GM21717 (cell line): ENCODE data around the gene CRYBG2.
"Not testable (repeated sequence)": the region's sequence is repeated elsewhere in the genome, so short reads cannot be mapped to it uniquely, and the experiment has no call there.

Experiments
- ATAC-seq: cut with Tn5 transposase; IDR thresholded peaks from one replicate; pipeline ENCODE4 v1.9.1; 2021; ENCODE audit warnings: mild to moderate bottlenecking, moderate library complexity; ENCODE audit not compliant: unreplicated experiment

The CRYBG2 gene, protein sequence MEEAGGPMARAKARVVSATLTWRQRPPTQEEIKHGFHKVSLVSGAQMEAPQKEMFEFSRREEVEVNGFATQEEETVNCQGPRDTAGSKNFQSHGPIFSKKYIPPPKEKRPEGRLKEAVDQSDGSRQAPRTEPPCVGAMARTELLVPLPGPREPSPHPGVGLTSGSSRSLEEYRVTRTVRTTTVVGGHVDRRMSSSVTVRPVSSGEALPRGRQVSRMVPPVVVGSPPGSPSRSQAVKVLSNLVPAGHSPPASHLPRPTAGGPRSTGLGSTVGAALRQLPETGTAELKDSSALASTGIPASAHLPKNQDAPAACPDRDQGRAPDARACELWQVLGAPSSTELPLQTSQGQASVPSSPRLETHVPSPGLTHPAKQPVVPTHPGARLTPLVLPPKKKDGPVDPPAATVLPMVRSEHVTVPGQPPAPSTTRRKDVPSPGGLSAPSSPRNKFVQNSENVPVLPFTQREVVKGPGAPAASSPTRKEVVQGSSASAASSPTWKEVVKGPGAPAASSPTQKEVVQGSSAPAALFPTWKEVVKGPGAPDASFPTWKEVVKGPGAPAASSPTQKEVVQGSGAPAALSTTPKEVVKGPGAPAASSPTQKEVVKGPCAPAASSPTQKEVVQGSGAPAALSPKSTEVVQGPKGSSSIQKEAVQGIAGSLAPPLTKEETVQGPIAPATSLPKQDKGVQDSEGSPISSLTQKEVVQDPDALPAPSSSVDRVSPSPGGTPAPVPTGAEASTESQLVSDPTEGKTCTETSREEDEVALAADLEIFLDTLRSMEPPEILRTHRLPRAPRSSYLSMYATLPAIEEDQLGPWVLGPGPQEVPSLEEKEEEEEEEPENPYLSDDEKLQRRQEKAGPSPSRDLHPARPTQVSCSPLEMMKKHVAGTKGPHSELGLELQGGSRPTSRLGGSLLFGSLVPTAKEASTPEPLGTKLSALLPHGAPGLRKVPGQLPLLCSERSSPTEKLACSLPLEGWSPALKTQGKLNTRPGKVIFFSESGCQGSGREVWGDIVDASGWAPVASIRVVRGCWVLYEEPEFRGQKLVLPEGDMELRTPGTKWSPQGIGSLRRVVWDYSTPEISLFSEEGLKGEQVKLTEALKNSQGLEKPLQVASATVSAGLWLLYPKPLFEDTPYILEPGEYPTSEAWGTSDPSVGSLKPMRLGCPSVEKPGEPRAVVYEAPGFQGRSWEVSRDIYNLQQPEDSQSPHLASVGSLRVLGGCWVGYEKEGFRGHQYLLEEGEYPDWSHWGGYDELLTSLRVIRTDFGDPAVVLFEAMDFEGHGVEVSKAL (N-terminal part only)

DNA sequence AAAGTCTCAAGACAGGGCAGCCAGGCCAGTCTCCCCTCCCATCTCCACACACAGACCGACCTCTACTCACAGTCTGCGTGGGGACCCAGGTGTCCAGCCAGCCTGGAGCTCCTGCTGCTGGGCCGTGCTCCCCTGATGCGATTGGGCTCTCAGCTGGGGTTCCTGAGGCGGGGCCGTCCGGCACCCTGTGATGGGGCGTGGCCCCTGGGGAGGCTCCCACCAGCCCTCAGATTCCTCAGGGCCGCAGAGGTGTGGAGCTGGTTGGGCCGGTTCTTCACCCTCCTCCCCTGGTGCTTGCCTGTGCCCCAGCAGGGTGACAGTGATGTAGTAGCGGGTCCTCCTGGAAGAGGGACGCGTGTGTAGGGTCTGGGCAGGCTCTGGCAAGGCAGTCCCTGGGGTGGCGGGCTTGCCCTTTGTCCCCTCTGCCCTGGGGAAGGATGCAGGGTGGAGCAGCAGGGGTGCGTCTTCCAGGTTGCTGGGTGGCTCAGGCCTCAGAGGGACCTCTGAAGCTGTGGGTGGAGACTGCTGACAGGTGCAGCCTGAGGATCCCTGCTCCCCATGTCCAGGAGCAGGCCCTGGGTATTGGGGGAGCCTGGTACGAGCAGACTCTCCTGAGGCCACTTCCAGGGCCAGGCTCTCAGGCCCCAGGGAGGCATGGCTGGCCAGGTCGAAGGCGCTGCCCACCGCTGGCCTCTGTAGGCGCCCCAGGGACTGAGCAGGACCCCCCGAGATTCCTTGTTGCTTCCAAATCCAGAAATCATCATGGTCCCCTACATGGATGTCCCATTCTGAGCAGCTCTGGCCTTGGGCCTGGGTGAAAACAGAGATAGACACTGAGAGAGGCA lies at the start of gene CRYBG2:
TSS of gene CRYBG2 (minus strand) at position 155 of the 845 bp plus-strand sequence. CDS start 7,473 bp downstream, outside the sequence.
- ATAC-seq = no peak

DNA sequence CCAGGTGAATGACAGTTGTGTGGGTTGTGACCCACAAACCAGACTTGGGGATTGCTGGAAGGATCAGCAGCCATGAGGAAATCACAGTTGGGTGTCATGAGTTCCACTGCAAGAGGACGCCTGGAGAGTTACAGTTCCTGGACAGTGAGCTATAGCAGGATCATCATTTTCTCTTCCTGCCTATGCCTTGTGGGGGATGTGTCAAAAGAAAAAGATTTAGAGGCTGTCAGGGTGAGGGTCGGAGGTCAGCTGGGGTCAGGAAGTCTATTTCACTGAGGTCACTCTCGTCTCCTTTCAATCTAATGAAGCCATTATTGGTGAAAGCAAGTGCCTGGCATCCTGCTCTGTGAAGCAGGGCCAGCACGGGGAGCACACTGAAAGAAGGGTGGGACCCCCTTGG lies 49.7 kb upstream of the CRYBG2 start:
- ATAC-seq = no peak

DNA sequence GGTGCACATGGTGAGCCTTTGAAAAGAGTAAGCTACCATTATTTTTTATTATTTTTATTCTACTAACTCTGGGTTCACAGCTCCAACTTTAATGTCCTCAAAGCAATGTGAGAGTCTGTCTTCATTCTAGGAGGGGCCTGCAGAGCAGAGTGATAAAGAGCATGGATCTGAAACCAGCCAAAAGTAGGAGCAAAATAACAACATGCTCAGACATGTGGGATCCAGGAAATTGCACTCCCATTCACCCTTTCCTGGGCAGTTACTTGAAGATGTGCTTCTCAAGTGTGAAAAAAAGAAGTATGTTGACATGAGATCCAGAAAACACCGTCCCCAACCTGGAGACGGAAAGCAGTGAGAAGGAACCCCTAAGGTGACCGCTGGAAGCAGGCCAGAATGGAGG lies 48.0 kb upstream of the CRYBG2 start:
- no peak for ATAC-seq

DNA sequence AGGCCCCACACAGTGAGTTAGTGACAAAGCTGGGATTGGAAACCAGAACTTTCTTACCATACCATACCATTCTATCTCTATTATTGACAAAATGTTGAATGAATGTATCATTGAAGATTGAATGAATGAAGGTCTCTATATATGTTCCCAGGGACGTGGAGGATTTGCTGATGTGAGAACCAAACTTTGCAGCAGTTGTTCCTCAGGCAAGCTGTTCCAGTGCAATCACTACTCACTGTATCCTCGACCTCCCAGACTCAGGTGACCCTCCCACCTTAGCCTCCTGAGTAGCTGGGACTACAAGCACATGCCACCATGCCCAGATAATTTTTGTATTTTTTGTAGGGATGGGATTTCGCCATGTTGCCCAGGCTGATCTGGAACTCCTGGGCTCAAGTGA lies 45.1 kb upstream of the CRYBG2 start:
- ATAC-seq = no peak

DNA sequence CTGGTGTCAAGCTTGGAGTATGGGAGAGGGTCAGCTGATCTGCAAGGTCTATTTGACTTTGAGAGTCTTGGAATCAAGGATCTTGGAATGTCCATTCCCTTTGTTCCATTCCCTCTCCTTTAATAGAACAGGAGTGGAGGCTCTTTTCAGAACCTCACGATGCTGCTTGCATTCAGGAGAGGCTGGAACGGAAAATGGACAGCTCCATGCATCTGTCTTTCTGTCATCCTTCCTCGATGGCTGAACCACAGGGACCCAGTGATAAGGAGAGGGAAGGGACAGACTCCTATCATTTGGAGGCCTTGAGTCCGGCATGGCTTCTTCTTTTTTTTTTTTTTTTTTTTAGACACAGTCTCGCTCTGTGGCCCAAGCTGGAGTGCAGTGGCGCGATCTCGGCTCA lies 41.8 kb upstream of the CRYBG2 start:
- ATAC-seq = no peak

DNA sequence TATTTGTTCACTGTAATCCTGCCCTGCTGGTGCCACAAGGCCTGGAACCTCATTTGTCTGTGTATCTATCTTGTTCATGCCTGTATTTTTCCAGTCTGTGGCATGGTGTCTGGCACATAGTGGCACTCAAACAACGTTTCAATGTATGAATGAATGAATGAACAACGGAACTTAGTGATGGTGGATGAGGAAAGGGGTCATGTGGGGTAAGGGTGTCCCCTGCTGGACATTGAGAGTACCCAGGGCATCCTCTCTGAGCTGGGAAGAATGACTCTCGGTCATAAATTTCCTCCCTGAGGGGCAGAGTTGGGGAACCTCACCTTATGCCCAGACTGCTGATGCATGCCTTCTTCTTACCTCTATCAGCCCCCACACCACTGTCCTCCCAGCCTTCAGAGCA lies 37.5 kb upstream of the CRYBG2 start:
- no peak for ATAC-seq

DNA sequence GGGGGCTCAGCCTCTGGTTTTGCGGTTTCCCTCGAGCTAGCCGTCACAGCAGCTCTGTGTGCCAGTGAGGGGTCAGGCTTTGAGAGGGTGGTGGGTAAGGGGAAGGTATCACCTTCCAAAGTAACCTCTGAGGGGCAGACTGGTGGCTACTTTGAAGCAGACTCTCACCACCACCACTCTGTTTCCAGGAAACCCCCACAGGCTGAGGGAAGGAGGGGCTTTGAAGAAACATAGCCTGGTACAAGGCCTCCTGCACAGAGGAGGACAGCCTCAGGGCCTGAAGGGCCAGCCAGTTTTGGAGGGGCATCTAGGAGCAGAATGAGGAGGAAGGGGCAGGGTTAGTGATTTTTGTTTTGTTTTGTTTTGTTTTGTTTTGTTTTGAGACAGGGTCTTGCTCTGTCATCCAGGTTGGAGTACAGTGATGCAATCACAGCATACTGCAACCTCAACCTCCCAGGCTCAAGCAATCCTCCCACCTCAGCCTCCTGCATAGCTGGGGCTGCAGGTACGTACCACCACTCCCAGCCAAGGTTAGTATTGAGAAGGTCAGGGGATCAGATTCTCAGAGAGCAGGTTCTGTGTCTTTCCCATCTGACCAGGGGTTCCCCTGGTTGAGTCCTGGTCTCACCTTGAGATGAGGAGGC lies 35.8 kb upstream of the CRYBG2 start:
- ATAC-seq = no peak

DNA sequence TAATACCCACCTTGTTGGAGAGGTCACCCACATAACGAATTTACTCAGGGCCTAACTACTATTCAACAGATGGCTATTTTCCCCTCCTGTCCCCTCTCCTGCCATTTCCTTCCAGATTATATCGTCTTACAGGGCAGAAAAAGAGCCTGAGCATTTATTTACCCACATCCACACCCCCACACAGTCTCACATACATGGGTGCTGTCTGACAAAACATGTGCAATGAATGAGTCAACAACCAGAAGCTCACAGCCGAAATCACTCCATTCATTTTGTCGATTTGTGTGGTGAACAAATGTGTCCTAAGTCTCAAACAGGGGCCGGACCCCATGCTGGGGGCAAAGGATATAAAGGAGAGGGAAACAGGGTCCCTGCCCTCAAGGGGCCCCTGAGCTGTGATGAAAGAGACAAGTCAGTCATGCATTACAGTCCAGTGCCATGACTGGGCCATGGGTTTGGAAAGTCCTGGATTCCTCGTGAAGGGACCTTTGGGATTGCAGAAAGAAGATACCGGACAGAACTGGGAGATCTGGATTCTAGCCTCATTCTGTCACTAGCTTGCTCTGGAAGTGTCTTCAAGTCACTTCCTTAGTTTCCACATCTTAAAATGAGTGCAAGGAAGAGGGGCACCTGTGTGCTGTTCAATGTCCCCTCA lies 35.0 kb upstream of the CRYBG2 start:
- no peak for ATAC-seq

DNA sequence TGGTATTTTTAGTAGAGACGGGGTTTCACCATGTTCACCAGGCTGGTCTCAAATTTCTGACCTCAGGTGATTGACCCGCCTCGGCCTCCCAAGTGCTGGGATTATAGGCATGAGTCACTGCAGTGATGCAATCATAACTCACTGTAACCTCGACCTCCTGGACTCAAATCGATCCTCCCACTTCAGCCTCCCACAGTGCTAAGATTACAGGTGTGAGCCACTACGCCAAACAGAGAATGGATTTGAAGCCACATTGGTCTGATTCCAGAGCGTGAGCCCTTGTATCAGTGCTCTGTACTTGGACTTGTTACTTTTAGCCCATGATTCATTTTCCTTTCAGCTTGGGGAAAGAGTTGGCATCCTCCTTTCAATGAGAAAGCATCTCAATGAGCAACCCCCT lies 33.5 kb upstream of the CRYBG2 start:
- ATAC-seq = no peak

DNA sequence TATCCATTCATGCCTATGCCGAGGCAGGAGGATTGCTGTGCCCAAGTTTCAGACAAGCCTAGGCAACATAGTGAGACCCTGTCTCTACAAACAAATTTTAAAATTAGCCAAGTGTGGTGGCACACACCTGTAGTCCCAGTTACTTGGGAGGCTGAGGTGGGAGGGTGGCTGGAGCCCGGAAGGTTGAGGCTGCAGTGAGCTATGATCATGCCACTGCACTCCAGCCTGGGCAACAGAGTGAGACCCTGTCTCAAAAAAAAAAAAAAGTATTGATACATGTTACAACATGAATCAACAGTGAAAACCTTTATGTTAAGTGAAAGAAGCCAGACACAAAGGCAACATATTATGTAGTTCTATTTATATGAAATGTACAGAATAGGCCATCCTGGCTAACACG lies 31.1 kb upstream of the CRYBG2 start:
- not testable (repeated sequence) for ATAC-seq

DNA sequence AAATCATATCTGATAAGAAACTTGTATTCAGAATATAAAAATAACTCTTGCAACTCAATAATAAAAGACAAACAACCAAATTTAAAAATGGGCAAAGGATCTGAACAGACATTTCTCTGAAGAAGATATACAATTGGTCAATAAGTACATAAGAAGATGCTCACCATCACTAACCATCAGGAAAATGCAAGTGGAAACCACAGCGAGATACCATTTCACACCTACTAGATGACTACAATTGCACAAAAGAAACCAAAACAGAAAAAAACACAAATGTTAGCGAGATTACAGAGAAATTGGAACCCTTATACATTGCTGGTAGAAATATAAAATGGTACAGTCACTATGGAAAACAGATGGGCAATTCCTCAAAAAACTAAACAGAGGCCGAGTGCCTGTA lies 30.1 kb upstream of the CRYBG2 start:
- ATAC-seq = no peak

DNA sequence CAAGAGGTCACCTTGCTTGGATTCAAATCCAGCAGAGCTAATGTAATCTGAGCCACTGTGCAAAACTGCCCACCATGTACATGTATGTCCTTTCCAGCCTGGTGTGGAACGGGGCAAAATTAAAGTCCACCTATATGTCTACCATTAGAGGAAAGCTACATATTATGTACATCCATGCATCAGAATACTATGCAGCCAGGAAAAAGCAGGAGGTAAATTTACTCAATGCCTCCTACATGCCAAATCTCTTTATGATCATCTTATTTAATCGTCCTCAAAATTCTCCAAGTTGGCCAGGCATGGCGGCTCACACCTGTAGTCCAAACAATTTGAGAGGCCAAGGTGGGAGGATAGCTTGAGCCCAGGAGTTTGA lies 24.9 kb upstream of the CRYBG2 start:
- no peak for ATAC-seq

DNA sequence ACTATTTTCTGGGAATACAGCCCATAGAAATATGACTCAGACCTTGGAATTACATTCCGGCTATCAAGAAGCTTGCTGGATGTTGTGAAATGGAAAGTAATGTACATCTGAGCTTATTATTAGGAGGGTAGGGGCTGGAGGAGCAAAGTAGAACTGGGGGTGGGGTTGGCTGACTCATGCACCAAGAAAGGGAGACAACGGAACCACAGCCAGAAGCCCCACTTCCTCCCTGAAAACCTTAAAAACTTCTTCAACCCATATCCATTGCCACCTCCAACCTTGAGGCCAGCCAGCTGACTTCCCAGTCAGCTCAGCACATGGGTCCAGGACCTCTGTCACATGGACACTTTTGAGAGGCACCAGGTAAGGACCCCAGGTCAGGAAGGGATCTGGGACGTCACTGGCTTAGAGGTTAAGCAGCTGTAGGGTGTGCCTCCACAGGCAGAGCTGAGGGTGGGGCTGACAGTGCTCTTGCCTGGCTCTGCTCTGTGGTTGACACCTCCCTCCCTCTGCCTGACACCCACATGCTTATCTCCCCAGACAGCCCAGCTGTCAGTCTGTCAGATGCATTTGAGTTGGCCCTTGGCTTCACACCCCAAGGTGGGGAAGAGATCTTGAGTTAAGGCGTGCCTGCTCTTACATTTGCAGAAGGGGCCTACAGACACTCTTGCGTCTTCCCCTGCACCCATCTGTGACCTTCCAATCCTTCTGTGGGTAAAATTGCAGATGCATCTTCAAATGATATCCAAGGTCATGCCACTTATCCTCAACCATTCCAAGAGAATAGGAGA lies 24.4 kb upstream of the CRYBG2 start:
- ATAC-seq = peak; percentile 78

DNA sequence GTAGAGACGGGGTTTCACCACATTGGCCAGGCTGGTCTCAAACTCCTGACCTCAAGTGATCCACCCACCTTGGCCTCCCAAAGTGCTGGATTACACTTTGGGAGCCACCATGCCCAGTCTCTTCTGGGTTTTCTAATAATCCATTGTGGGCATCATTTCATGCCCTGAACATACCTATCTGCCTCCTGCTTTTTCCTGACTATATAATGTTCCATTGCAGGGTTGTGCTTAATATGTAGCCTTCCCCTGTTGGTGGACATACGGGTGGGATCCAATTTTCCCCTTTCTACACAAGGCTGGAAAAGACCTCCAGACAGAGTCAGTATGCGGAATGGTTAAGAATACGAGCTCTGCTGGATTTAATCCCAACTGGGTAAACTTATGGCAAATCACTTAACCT lies 22.1 kb upstream of the CRYBG2 start:
- ATAC-seq = no peak

DNA sequence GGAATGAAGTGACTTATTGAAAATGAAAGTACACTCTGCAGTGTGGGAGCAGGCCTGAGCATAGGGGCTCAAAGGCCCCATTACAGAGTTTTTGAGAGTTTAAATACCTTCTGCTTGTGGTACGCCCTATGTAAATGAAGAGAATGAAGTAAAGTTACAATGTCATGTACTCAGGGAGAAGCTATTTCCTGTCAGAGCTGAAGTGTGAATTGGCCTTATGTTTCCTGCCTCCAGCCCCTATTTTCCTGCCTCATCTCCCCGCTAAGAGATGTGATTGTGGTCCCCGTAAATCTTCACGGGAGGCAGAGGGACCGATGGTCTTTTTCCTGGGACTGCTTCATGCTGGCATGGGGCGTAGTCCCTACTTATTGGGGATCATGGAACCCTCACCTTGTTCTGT lies 21.2 kb upstream of the CRYBG2 start:
- ATAC-seq = no peak

DNA sequence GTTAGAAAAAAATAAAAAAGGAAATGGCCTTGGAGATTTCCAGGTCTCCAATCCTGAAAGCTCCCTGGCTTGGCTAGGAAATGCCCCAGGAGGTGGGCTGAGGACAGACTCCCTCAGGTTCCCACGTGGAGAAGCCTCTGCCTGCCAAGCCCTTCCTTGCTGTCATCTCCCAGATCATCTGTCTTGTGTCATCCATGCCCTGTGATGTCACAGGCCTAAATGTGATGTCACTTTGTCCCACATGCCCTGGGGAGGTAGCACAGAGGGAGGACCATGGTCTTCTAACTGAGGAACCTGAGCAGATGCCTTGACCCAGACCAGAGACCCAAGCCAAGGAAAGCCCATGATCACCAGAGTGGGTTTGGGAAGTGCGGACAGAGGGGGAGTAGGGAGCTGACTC lies 20.4 kb upstream of the CRYBG2 start:
- ATAC-seq = not testable (repeated sequence)

DNA sequence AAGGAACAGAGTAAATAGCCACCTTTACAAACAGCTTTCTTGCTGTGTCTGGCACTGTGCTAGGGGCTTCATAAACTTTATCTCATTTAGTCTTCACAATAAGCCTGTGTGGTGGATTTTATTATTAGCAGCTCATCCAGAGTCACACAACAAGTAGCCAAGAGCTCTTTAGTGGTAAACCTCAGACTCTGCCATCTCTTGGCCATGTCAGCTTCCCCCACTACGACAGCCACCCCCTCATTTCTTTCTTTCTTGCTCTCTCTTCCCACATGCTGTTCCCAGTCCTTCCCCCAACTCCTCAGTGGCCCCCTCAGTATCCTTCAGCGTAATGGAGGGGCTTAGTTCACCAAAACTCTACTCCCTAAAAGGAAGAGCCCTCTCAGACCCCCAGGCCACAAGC lies 19.9 kb upstream of the CRYBG2 start:
- no peak for ATAC-seq

DNA sequence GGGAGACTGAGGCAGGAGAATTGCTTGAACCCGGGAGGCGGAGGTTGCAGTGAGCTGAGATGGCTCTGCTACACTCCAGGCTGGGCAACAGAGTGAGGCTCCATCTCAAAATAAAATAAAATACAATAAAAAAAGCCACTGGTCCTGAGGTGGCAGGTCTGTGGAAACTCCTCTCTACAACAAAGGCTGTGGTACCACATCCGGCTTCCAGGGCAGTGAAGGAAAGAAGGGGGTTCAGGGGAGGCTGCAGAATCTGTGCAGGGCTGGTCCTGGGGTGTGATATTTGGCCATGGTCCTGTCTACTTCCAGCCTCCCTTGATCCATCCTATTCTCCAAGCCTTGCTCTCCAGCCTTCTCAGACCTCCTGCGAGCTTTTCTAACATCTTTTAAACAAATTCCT lies 19.4 kb upstream of the CRYBG2 start:
- no peak for ATAC-seq

DNA sequence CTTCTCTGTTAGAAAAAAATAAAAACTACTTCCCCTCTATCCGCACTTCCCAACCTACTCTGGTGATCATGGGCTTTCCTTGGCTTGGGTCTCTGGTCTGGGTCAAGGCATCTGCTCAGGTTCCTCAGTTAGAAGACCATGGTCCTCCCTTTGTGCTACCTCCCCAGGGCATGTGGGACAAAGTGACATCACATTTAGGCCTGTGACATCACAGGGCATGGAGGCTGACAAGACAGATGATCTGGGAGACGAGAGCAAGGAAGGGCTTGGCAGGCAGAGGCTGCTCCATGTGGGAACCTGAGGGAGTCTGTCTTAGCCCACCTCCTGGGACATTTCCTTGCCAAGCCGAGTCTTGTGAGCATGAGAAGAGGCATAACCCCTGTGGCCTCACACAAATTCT lies 18.7 kb upstream of the CRYBG2 start, which contains the start of gene ZNF683:
TSS of gene ZNF683 (minus strand) at position 140 of the 400 bp plus-strand sequence. CDS start 4,179 bp downstream, outside the sequence.
- not testable (repeated sequence) for ATAC-seq
